Esophagus muscularis mucosa (tissue), 4 donors: Measurements from ENCODE around the gene VWA7. TPM values are rescaled to one million over a fixed set of nuclear protein-coding genes. Genes with fewer than 3 reads are reported as not detected.
"Not testable (repeated sequence)": the region's sequence is repeated elsewhere in the genome, so short reads cannot be mapped to it uniquely, and the experiment has no call there.

Source experiments
- DNase-seq: peaks from one replicate; pipeline ENCODE4 v3.0.0-alpha.2; 2017; ENCODE audit errors: extremely low spot score
- H3K27ac ChIP-seq, 4 donors: fragments of 200-600 bp; sonication (generic); replicated peaks in 1 of 4; 1 replicate in 3 of 4; 2 replicates in 1 of 4; pipeline ENCODE4 v1.5.1; 2016 to 2019; ENCODE audit warnings: mild to moderate bottlenecking in 1 of 4
- H3K27me3 ChIP-seq, 4 donors: fragments of 200-600 bp; sonication (generic); one replicate each; pipeline versions ENCODE4 v1.5.1 to v1.6.0; 2016 to 2019
- H3K36me3 ChIP-seq, 4 donors: fragments of 200-600 bp; sonication (generic); one replicate each; pipeline ENCODE4 v1.5.1; 2016 to 2019
- H3K4me1 ChIP-seq, 4 donors: fragments of 200-600 bp; sonication (generic); one replicate each; pipeline ENCODE4 v1.5.1; 2016 to 2019
- H3K4me3 ChIP-seq, 4 donors: fragments of 200-600 bp; sonication (generic); 1 replicate in 2 of 4; 2 replicates in 2 of 4; pipeline ENCODE4 v1.5.1; 2016 to 2019; ENCODE audit warnings: mild to moderate bottlenecking in 4 of 4, moderate library complexity in 1 of 4
- H3K9me3 ChIP-seq, 4 donors: fragments of 200-600 bp; sonication (generic); 1 replicate in 3 of 4; 2 replicates in 1 of 4; pipeline ENCODE4 v1.5.1; 2016 to 2019
- EP300 ChIP-seq: sonication (generic); formaldehyde crosslinking; IDR thresholded peaks from one replicate; pipeline ENCODE4 v1.6.1; 2017; ENCODE audit warnings: antibody characterized with exemption
- POLR2A ChIP-seq: fragments of 450-650 bp; IDR thresholded peaks from one replicate; pipeline ENCODE4 v1.6.1; 2017; ENCODE audit warnings: antibody characterized with exemption, moderate library complexity, mild to moderate bottlenecking, low read depth
- POLR2AphosphoS5 ChIP-seq, 2 donors: sonication (generic); formaldehyde crosslinking; IDR thresholded peaks; one replicate each; pipeline ENCODE4 v1.6.1; 2017; ENCODE audit warnings: antibody characterized with exemption in 2 of 2
- WGBS: methylation state at CpG from one replicate; pipeline ENCODE4 v1.1.5; 2018; 5-methylcytosine and 5-hydroxymethylcytosine counted together
- intact Hi-C: fragments of 100-400 bp; cut with DNase I; formaldehyde crosslinking; loops from one replicate; pipeline ENCODE4 v1.15.1; 2023
- total RNA-seq, 4 donors: library from RNA; depleted of rRNA; stranded (reverse); fragments of >200 nt; gene quantifications; one replicate each; pipeline versions ENCODE4 v1.1.0 to v1.2.1, GENCODE V29; 2016
- TF ChIP-seq, protein P1 (sequence below), 3 experiments: fragments of 200-600 bp in 2 of 3; fragments of 450-650 bp in 1 of 3; sonication (generic) in 2 of 3; IDR thresholded peaks; one replicate each; pipeline ENCODE4 v1.5.1; 2017 to 2019; ENCODE audit warnings: antibody characterized with exemption in 3 of 3, mild to moderate bottlenecking in 2 of 3, moderate library complexity in 1 of 3

The VWA7 gene
- total RNA-seq, 4 donors from 2014 or later = 0.40 to 0.50 (median 0.45) TPM; not detected in 1

DNA sequence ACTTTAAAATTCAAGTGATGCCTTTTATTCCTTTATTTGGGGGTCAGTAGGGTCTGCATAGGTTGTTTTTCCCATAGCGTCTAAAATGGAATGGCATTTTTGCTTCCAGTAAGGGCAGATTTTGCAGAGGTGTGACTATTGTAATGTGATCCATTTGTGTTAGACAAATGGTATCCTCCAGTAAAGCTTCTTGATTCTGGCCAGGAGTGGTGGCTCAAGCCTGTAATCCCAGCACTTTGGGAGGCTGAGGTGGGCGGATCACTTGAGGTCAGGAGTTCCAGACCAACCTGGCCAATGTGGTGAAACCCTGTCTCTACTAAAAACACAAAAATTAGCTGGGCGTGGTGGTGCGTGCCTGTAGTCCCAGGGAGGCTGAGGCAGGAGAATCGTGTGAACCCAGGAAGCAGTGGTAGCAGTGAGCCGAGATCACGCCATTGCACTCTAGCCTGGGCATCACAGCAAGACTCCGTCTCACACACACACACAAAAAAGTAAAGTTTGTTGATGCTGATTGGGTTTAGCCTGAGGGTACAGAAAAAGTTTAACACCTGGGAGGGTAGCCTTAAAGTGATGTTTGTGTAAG, 40.9 kb upstream of the VWA7 start:
- H3K4me3 ChIP-seq = peak overlapping the region; percentile 52 to 63 (median 58)
- intact Hi-C loops, H3K27me3 ChIP-seq, H3K36me3 ChIP-seq, H3K9me3 ChIP-seq, DNase-seq: not testable (repeated sequence)
- peak overlapping the region; percentile 92 to 97 (median 96) for H3K27ac ChIP-seq
- H3K4me1 ChIP-seq = peaks cover 45 to 66% (median 64%) of the 10 kb centered on the region in 4 donors
- peak in 1 of 2 donors; percentile 49 for TF ChIP-seq POLR2AphosphoS5 (IDR thresholded peaks at IDR 0.05)
- 66% methylated on average over 8 of the region's 8 CpGs for WGBS

DNA sequence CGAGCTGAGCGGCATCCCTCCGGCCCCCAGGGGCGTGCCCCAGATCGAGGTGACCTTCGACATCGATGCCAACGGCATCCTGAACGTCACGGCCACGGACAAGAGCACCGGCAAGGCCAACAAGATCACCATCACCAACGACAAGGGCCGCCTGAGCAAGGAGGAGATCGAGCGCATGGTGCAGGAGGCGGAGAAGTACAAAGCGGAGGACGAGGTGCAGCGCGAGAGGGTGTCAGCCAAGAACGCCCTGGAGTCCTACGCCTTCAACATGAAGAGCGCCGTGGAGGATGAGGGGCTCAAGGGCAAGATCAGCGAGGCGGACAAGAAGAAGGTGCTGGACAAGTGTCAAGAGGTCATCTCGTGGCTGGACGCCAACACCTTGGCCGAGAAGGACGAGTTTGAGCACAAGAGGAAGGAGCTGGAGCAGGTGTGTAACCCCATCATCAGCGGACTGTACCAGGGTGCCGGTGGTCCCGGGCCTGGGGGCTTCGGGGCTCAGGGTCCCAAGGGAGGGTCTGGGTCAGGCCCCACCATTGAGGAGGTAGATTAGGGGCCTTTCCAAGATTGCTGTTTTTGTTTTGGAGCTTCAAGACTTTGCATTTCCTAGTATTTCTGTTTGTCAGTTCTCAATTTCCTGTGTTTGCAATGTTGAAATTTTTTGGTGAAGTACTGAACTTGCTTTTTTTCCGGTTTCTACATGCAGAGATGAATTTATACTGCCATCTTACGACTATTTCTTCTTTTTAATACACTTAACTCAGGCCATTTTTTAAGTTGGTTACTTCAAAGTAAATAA, 40.2 kb upstream of the VWA7 start:
- Histone ChIP-seq H3K27ac (peak overlapping the region; percentile 92 to 97 (median 96)), H3K4me3 (peak overlapping the region; percentile 52 to 63 (median 58)), H3K4me1 (peaks cover 38 to 61% (median 59%) of the 10 kb centered on the region in 4 donors)
- H3K36me3 ChIP-seq, H3K9me3 ChIP-seq, intact Hi-C loops, DNase-seq, H3K27me3 ChIP-seq: not testable (repeated sequence)
- 50% methylated on average over 6 of the region's 37 CpGs for WGBS
- TF ChIP-seq, protein P1, sequence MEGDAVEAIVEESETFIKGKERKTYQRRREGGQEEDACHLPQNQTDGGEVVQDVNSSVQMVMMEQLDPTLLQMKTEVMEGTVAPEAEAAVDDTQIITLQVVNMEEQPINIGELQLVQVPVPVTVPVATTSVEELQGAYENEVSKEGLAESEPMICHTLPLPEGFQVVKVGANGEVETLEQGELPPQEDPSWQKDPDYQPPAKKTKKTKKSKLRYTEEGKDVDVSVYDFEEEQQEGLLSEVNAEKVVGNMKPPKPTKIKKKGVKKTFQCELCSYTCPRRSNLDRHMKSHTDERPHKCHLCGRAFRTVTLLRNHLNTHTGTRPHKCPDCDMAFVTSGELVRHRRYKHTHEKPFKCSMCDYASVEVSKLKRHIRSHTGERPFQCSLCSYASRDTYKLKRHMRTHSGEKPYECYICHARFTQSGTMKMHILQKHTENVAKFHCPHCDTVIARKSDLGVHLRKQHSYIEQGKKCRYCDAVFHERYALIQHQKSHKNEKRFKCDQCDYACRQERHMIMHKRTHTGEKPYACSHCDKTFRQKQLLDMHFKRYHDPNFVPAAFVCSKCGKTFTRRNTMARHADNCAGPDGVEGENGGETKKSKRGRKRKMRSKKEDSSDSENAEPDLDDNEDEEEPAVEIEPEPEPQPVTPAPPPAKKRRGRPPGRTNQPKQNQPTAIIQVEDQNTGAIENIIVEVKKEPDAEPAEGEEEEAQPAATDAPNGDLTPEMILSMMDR (IDR thresholded peaks at IDR 0.05) = peak in 2 of 3 experiments; percentile 10 to 13

DNA sequence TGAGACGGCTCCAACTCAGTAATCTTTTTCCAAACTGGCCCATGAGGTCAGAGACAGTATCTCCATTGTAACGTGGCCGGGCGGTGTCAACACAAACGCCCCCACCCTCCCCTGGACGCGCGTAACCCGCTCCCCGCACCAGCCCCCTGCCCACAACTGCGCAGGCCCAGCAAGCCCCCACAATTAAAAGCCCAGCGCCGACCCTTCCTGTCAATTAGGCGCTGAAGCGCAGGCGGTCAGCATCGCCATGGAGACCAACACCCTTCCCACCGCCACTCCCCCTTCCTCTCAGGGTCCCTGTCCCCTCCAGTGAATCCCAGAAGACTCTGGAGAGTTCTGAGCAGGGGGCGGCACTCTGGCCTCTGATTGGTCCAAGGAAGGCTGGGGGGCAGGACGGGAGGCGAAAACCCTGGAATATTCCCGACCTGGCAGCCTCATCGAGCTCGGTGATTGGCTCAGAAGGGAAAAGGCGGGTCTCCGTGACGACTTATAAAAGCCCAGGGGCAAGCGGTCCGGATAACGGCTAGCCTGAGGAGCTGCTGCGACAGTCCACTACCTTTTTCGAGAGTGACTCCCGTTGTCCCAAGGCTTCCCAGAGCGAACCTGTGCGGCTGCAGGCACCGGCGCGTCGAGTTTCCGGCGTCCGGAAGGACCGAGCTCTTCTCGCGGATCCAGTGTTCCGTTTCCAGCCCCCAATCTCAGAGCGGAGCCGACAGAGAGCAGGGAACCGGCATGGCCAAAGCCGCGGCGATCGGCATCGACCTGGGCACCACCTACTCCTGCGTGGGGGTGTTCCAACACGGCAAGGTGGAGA, 38.1 kb upstream of the VWA7 start, which contains the start of the genes HSPA1A and HSPA1L:
HSPA1A (plus strand) TSS at position 519 of the 814 bp plus-strand sequence; CDS start at position 733, 214 bp downstream.
HSPA1L (minus strand) TSS at position 259 of the 814 bp plus-strand sequence. CDS start 3,311 bp downstream, outside the sequence.
- WGBS = under 1% methylated on average over 35 of the region's 56 CpGs

DNA sequence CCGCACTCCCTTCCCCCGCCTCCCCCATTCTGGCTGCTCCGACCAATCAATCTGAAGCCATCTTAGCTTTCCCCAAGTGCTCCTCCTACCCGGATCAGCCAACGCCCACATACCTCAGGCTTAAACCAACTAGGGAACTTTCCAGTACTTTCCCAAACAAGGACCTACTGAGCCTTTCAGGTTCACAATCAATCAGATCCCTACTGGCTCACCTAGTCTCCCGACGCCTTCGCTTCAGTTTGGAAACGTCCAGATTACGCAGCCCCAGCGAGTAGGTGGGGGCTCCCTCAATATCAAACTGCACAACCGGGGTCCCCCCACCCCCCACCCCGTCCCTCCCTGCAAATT, 37.5 kb upstream of the VWA7 start:
- DNase-seq = peak; percentile 98
- no peaks in the 10 kb centered on the region for H3K27me3 ChIP-seq
- no peaks in the 10 kb centered on the region for H3K9me3 ChIP-seq
- intact Hi-C loops = no loop called here
- WGBS = 1% methylated on average over 13 of the region's 13 CpGs
- TF ChIP-seq POLR2AphosphoS5 (IDR thresholded peaks at IDR 0.05) (peak; percentile 87 to 96), POLR2A (no peak)
- peak overlapping the region; percentile 94 to 100 (median 97) for H3K27ac ChIP-seq
- H3K4me3 ChIP-seq = peak overlapping the region; percentile 57 to 66 (median 61)
- peaks cover 19 to 39% (median 38%) of the 10 kb centered on the region in 4 donors for H3K4me1 ChIP-seq
- H3K36me3 ChIP-seq = peaks cover 0 to 6% (median 0%) of the 10 kb centered on the region in 4 donors

More for the DNA sequence above, 38.1 kb upstream of the VWA7 start, which contains the start of the genes HSPA1A and HSPA1L:
- peak; percentile 99 for DNase-seq
- TF ChIP-seq POLR2A = peak; percentile 99
- TF ChIP-seq, protein P1 (IDR thresholded peaks at IDR 0.05) = no peak
- TF ChIP-seq POLR2AphosphoS5 (IDR thresholded peaks at IDR 0.05) = peak; percentile 100
- intact Hi-C loops = no loop called here
- H3K4me1 ChIP-seq = peaks cover 25 to 45% (median 44%) of the 10 kb centered on the region in 4 donors
- no peaks in the 10 kb centered on the region for H3K27me3 ChIP-seq
- H3K4me3 ChIP-seq = peak within 1 kb of the TSS; percentile 57 to 66 (median 61)
- peaks cover 0 to 6% (median 0%) of the 10 kb centered on the region in 4 donors for H3K36me3 ChIP-seq
- H3K9me3 ChIP-seq = no peaks in the 10 kb centered on the region
- peak within 1 kb of the TSS; percentile 94 to 100 (median 97) for H3K27ac ChIP-seq

GRCh38 chr6:31813465-31813849, 36.3 kb upstream of the VWA7 start:
- H3K27ac ChIP-seq = peak overlapping the region; percentile 94 to 100 (median 97)
- peaks cover 9 to 27% (median 26%) of the 10 kb centered on the region in 4 donors for H3K4me1 ChIP-seq
- H3K9me3 ChIP-seq = no peaks in the 10 kb centered on the region
- WGBS = 97% methylated on average over 7 of the region's 7 CpGs
- DNase-seq = no peak
- H3K36me3 ChIP-seq = peaks cover 0 to 6% (median 0%) of the 10 kb centered on the region in 4 donors
- TF ChIP-seq EP300 (no peak), POLR2AphosphoS5 (IDR thresholded peaks at IDR 0.05) (no peak), POLR2A (no peak)
- TF ChIP-seq, protein P1 (IDR thresholded peaks at IDR 0.05) = no peak
- intact Hi-C loops = no loop called here
- no peaks in the 10 kb centered on the region for H3K27me3 ChIP-seq
- H3K4me3 ChIP-seq = peak overlapping the region in 3 of 4 donors; percentile 57 to 62 (median 60)
